Left ventricle myocardium superior (tissue), 1 donor: ENCODE results near the gene PCED1B. TPM values are rescaled to one million over a fixed set of nuclear protein-coding genes. Genes with fewer than 3 reads are reported as not detected.
"Not testable (repeated sequence)": the region's sequence is repeated elsewhere in the genome, so short reads cannot be mapped to it uniquely, and the experiment has no call there.

Experiments used
- ATAC-seq: fragments of 200-7000 bp; cut with Tn5 transposase; one replicate; pipeline ENCODE4 v1.9.1; 2020; ENCODE audit warnings: mild to moderate bottlenecking, moderate library complexity
- DNase-seq: peaks from one replicate; pipeline ENCODE4 v3.0.0-alpha.2; 2020
- intact Hi-C: fragments of 100-400 bp; cut with micrococcal nuclease; formaldehyde crosslinking; loops from one replicate; pipeline ENCODE4 v1.11.0; 2022
- total RNA-seq: library from RNA; stranded (reverse); fragmentation: NEBNext Ultra II Directional; extraction: Animal tissue kit (Norgen Biotek cat#: 25700); gene quantifications from one replicate; pipeline ENCODE4 v1.2.1, GENCODE V29; 2021
- donor health status: DM: no; HTN: yes; CAD: no; lungs with severe emphysema.

The PCED1B gene
- total RNA-seq, 1 donor from 2014 or later = 1.1 TPM

- DNase-seq = no peak
- intact Hi-C loops = no loop called here
- no peak for ATAC-seq
These were observed 30.7 kb downstream of the PCED1B start for GRCh38 chr12:47110011-47110541.

- intact Hi-C loops = no loop called here
- ATAC-seq (no peak), DNase-seq (no peak)
These were observed 31.4 kb downstream of the PCED1B start for GRCh38 chr12:47110718-47111391.

- intact Hi-C loops = no loop called here
- ATAC-seq (no peak), DNase-seq (no peak)
These were observed 32.0 kb downstream of the PCED1B start for GRCh38 chr12:47111392-47111778.

- intact Hi-C loops = no loop called here
- ATAC-seq (no peak), DNase-seq (no peak)
These were observed 32.4 kb downstream of the PCED1B start for GRCh38 chr12:47111854-47112253.

- intact Hi-C loops = no loop called here
- no peak for ATAC-seq
These were observed 33.3 kb downstream of the PCED1B start for GRCh38 chr12:47112679-47113078.

GRCh38 chr12:47114481-47114892 lies 35.1 kb downstream of the PCED1B start:
- DNase-seq (no peak), ATAC-seq (no peak)
- intact Hi-C loops = no loop called here

More at GRCh38 chr12:47112679-47113078, 33.3 kb downstream of the PCED1B start:
- no peak for DNase-seq

- DNase-seq, ATAC-seq, intact Hi-C loops: not testable (repeated sequence)
These were observed 37.9 kb downstream of the PCED1B start for GRCh38 chr12:47117305-47117704.

- no peak for ATAC-seq
- intact Hi-C loops = no loop called here
- DNase-seq = no peak
These were observed 41.3 kb downstream of the PCED1B start for GRCh38 chr12:47120736-47121135.

GRCh38 chr12:47121146-47121545 lies 41.7 kb downstream of the PCED1B start:
- intact Hi-C loops = no loop called here
- no peak for DNase-seq
- no peak for ATAC-seq

GRCh38 chr12:47122602-47123001 lies 43.2 kb downstream of the PCED1B start:
- intact Hi-C loops = no loop called here
- ATAC-seq = no peak

GRCh38 chr12:47123730-47124129 lies 44.3 kb downstream of the PCED1B start:
- ATAC-seq (no peak), DNase-seq (no peak)
- intact Hi-C loops = no loop called here

More at GRCh38 chr12:47122602-47123001, 43.2 kb downstream of the PCED1B start:
- DNase-seq = no peak

GRCh38 chr12:47124451-47124850 lies 45.0 kb downstream of the PCED1B start:
- DNase-seq = no peak
- intact Hi-C loops = no loop called here
- no peak for ATAC-seq

- ATAC-seq = no peak
- intact Hi-C loops = no loop called here
- DNase-seq = no peak
These were observed 46.8 kb downstream of the PCED1B start for GRCh38 chr12:47126246-47126645.

GRCh38 chr12:47131011-47131410 lies 51.6 kb downstream of the PCED1B start:
- ATAC-seq (no peak), DNase-seq (no peak)
- intact Hi-C loops = no loop called here

GRCh38 chr12:47134005-47134404 lies 54.6 kb downstream of the PCED1B start:
- ATAC-seq (no peak), DNase-seq (no peak)
- intact Hi-C loops = no loop called here

GRCh38 chr12:47135578-47135977 lies 56.2 kb downstream of the PCED1B start:
- DNase-seq (no peak), ATAC-seq (no peak)
- intact Hi-C loops = no loop called here

- ATAC-seq = no peak
- no peak for DNase-seq
- intact Hi-C loops = no loop called here
These were observed 59.7 kb downstream of the PCED1B start for GRCh38 chr12:47139000-47139681.

GRCh38 chr12:47141459-47141858 lies 62.0 kb downstream of the PCED1B start:
- DNase-seq = no peak
- ATAC-seq = no peak
- intact Hi-C loops = no loop called here

- DNase-seq (no peak), ATAC-seq (no peak)
- intact Hi-C loops = no loop called here
These were observed 65.3 kb downstream of the PCED1B start for GRCh38 chr12:47144769-47145168.

GRCh38 chr12:47145188-47145587 lies 65.8 kb downstream of the PCED1B start:
- intact Hi-C loops = no loop called here
- ATAC-seq (no peak), DNase-seq (no peak)

- no peak for ATAC-seq
- no peak for DNase-seq
- intact Hi-C loops = no loop called here
These were observed 68.3 kb downstream of the PCED1B start for GRCh38 chr12:47147739-47148138.
